HCT116 (cell line): Measurements from ENCODE around the gene CALD1. TPM values are rescaled to one million over a fixed set of nuclear protein-coding genes. Genes with fewer than 3 reads are reported as not detected.
A peak's percentile ranks its signal among the peaks of the same experiment; 100 is the strongest.

Source experiments
- ATAC-seq: fragments of 200-7000 bp; cut with Tn5 transposase; 2 replicates; pipeline ENCODE4 v1.9.1; 2020; ENCODE audit warnings: mild to moderate bottlenecking, moderate library complexity
- BruUV-seq: library from RNA; stranded (reverse); fragments of 400-500 nt; replicated peaks from 2 replicates; lab custom pipeline; 2021; lab: Mats Ljungman, UMichigan
- CTCF ChIA-PET: fragments of 300-600 bp; sonication (Branson Sonifier 250); formaldehyde crosslinking; loops from one replicate; lab custom pipeline; 2021; ENCODE audit warnings: antibody characterized with exemption; lab: Charles Lee
- POLR2A ChIA-PET: fragments of 300-600, 350-600 bp; sonication (Branson Sonifier 250); formaldehyde crosslinking; loops from one replicate; lab custom pipeline; 2021; ENCODE audit warnings: antibody characterized with exemption; lab: Charles Lee
- RAD21 ChIA-PET, 2 experiments: fragments of 300-600 bp; sonication (Branson Sonifier 250); formaldehyde crosslinking; loops; one replicate each; lab custom pipeline; 2023; ENCODE audit warnings: low total read pairs in 2 of 2; ENCODE audit not compliant: uncharacterized antibody in 2 of 2, unreplicated experiment in 2 of 2, low non-redundant PET in 1 of 2; lab: Charles Lee
- DNase-seq: peaks from one replicate; pipeline ENCODE4 v3.0.0-alpha.2; 2010; ENCODE audit warnings: low read depth, low spot score
- H2AFZ ChIP-seq: fragments of 200-600 bp; shearing (Covaris generic), sonication (generic); 2 replicates; pipeline ENCODE4 v1.6.1; 2017; ENCODE audit warnings: low read depth, mixed run types, mixed read lengths, antibody characterized with exemption, low read length; ENCODE audit not compliant: poor library complexity, severe bottlenecking
- H3K27ac ChIP-seq: 2 replicates; pipeline ENCODE4 v1.5.1; 2012; ENCODE audit warnings: low read depth, low read length
- H3K27me3 ChIP-seq: fragments of 200-600 bp; sonication (generic); 2 replicates; pipeline ENCODE4 v1.6.1; 2016; ENCODE audit warnings: mixed run types, low read length, mixed read lengths; ENCODE audit not compliant: insufficient read depth
- H3K36me3 ChIP-seq, 2 experiments: fragments of 200-500 bp in 1 of 2; fragments of 200-600 bp in 1 of 2; sonication (Bioruptor generic) in 1 of 2; sonication (generic) in 1 of 2; 2 replicates each; pipeline versions ENCODE4 v1.5.1 to v1.6.1; 2014 to 2016; ENCODE audit warnings: low read length in 2 of 2, inconsistent platforms in 1 of 2, mixed read lengths in 1 of 2, mixed run types in 1 of 2; ENCODE audit not compliant: insufficient read depth in 2 of 2, control insufficient read depth in 1 of 2
- H3K4me1 ChIP-seq, 2 experiments: fragments of 200-600 bp in 1 of 2; sonication (generic) in 1 of 2; 2 replicates each; pipeline versions ENCODE4 v1.5.1 to v1.6.1; 2012 to 2017; ENCODE audit warnings: low read length in 2 of 2, inconsistent platforms in 1 of 2, mild to moderate bottlenecking in 1 of 2, mixed read lengths in 1 of 2, mixed run types in 1 of 2, moderate library complexity in 1 of 2; ENCODE audit not compliant: insufficient read depth in 2 of 2, control insufficient read depth in 1 of 2
- H3K4me2 ChIP-seq: fragments of 200-600 bp; sonication (generic); 2 replicates; pipeline ENCODE4 v1.6.1; 2017; ENCODE audit warnings: mixed run types, low read length, mixed read lengths
- H3K4me3 ChIP-seq, 2 experiments: fragments of 200-600 bp in 1 of 2; sonication (generic) in 1 of 2; replicated peaks in 1 of 2; 2 replicates each; pipeline ENCODE4 v1.5.1; 2011 to 2016; ENCODE audit warnings: low read length in 2 of 2, control low read depth in 1 of 2, low read depth in 1 of 2, mild to moderate bottlenecking in 1 of 2, mixed read lengths in 1 of 2, mixed run types in 1 of 2
- H3K79me2 ChIP-seq: fragments of 200-600 bp; sonication (generic); 2 replicates; pipeline ENCODE4 v1.6.1; 2017; ENCODE audit warnings: mild to moderate bottlenecking, mixed run types, low read length, moderate library complexity, mixed read lengths; ENCODE audit not compliant: insufficient read depth
- H3K9ac ChIP-seq: fragments of 200-600 bp; sonication (generic); 2 replicates; pipeline ENCODE4 v1.6.1; 2016; ENCODE audit warnings: low read length, mixed read lengths
- H3K9me2 ChIP-seq: fragments of 200-600 bp; sonication (generic), shearing (Covaris generic); 2 replicates; pipeline ENCODE4 v1.6.1; 2017; ENCODE audit warnings: mixed run types, mild to moderate bottlenecking, moderate library complexity; ENCODE audit not compliant: insufficient read depth
- H3K9me3 ChIP-seq, 2 experiments: fragments of 200-500 bp in 1 of 2; fragments of 200-600 bp in 1 of 2; sonication (Bioruptor generic) in 1 of 2; sonication (generic) in 1 of 2; 2 replicates each; pipeline ENCODE4 v1.6.1; 2014 to 2017; ENCODE audit warnings: low read length in 2 of 2, mixed read lengths in 2 of 2, inconsistent platforms in 1 of 2, low read depth in 1 of 2, mild to moderate bottlenecking in 1 of 2, mixed run types in 1 of 2, moderate library complexity in 1 of 2; ENCODE audit not compliant: control insufficient read depth in 1 of 2, insufficient read depth in 1 of 2
- H4K20me1 ChIP-seq: fragments of 200-600 bp; sonication (generic), shearing (Covaris generic); 2 replicates; pipeline ENCODE4 v1.6.1; 2017; ENCODE audit warnings: mixed run types, mild to moderate bottlenecking, moderate library complexity; ENCODE audit not compliant: insufficient read depth
- ATF3 ChIP-seq: IDR thresholded peaks from 2 replicates; pipeline ENCODE4 v1.6.1; 2012
- CEBPB ChIP-seq: IDR thresholded peaks from 2 replicates; pipeline ENCODE4 v1.6.1; 2012; ENCODE audit warnings: low read depth
- FOSL1 ChIP-seq: IDR thresholded peaks from 2 replicates; pipeline ENCODE4 v1.6.1; 2012; ENCODE audit warnings: low read depth
- JUND ChIP-seq: IDR thresholded peaks from 2 replicates; pipeline ENCODE4 v1.6.1; 2012
- MAX ChIP-seq: IDR thresholded peaks from 2 replicates; pipeline ENCODE4 v1.6.1; 2012
- POLR2AphosphoS5 ChIP-seq: IDR thresholded peaks from 2 replicates; pipeline ENCODE4 v1.6.1; 2011; ENCODE audit warnings: mild to moderate bottlenecking, low read depth, low read length, moderate library complexity
- SIN3A ChIP-seq: IDR thresholded peaks from 2 replicates; pipeline ENCODE4 v1.6.1; 2012; ENCODE audit warnings: low read depth
- YY1 ChIP-seq: IDR thresholded peaks from 2 replicates; pipeline ENCODE4 v1.6.1; 2011; ENCODE audit warnings: low read length, low read depth, moderate library complexity, mild to moderate bottlenecking; ENCODE audit not compliant: insufficient replicate concordance; ENCODE audit errors: extremely low read depth
- ZNF274 ChIP-seq: fragments of 200-500 bp; sonication (Bioruptor generic); IDR thresholded peaks from 2 replicates; pipeline ENCODE4 v1.6.1; 2014; ENCODE audit warnings: mild to moderate bottlenecking, low read depth, low read length, inconsistent platforms
- intact Hi-C: fragments of 100-400 bp; cut with micrococcal nuclease; formaldehyde crosslinking; loops from 2 replicates; pipeline ENCODE4 v1.10.0; 2022
- total RNA-seq: library from RNA; stranded (reverse); gene quantifications from one replicate; pipeline ENCODE4 v1.2.1, GENCODE V29; 2021; ENCODE audit not compliant: unreplicated experiment

The CALD1 gene
- total RNA-seq, 1 experiment from 2014 or later, result 66.8 TPM

GRCh38 chr7:134985894-134986362 is 206.5 kb downstream of the CALD1 start:
- Histone ChIP-seq H3K36me3 (0 out of 4 replicates have a peak, but pooled peaks cover 0 to 4% of the 10 kb centered on the region in 2 experiments), H2AFZ (peak overlapping the region; percentile 79), H4K20me1 (no peaks in the 10 kb centered on the region), H3K9ac (peak overlapping the region; percentile 75), H3K79me2 (peaks cover 18% of the 10 kb centered on the region), H3K9me2 (no peaks in the 10 kb centered on the region), H3K4me2 (peak overlapping the region; percentile 90), H3K27ac (peak overlapping the region; percentile 75), H3K4me1 (peaks cover 0 to 16% of the 10 kb centered on the region in 2 experiments; a peak in 2 of 4 replicates), H3K4me3 (peak overlapping the region; percentile 76 to 83), H3K27me3 (no peaks in the 10 kb centered on the region), H3K9me3 (no peaks in the 10 kb centered on the region)
- ATAC-seq (no peak), DNase-seq (no peak)
- ChIA-PET RAD21 (no interaction called here), CTCF (interaction anchor here (0.9 to 4.0 kb wide), 2 partner anchors 183 to 225 kb away, joined by 3 to 18 read pairs; partner anchors contain the start of gene WDR91), POLR2A (interaction anchor here (1.1 to 1.4 kb wide), 3 partner anchors 19 to 183 kb away, joined by 3 to 5 read pairs (median 4); no protein-coding TSS in a partner anchor)
- no peak for TF ChIP-seq MAX
- no peak for TF ChIP-seq JUND
- no peak for TF ChIP-seq POLR2AphosphoS5
- no peak for TF ChIP-seq CEBPB
- TF ChIP-seq SIN3A, result no peak
- TF ChIP-seq ZNF274, result no peak
- no peak for TF ChIP-seq FOSL1
- TF ChIP-seq ATF3, result no peak
- no peak for TF ChIP-seq YY1
- TSS peak; percentile 94 for BruUV-seq
- intact Hi-C loops, result loop anchor here (1.0 kb wide), 1 partner anchor 183 kb away; no protein-coding TSS in a partner anchor
